ENCODE measurements around the gene IL2RA.
"Not testable (repeated sequence)": the region's sequence is repeated elsewhere in the genome, so short reads cannot be mapped to it uniquely, and the experiment has no call there.

IL2RA gene

DNA sequence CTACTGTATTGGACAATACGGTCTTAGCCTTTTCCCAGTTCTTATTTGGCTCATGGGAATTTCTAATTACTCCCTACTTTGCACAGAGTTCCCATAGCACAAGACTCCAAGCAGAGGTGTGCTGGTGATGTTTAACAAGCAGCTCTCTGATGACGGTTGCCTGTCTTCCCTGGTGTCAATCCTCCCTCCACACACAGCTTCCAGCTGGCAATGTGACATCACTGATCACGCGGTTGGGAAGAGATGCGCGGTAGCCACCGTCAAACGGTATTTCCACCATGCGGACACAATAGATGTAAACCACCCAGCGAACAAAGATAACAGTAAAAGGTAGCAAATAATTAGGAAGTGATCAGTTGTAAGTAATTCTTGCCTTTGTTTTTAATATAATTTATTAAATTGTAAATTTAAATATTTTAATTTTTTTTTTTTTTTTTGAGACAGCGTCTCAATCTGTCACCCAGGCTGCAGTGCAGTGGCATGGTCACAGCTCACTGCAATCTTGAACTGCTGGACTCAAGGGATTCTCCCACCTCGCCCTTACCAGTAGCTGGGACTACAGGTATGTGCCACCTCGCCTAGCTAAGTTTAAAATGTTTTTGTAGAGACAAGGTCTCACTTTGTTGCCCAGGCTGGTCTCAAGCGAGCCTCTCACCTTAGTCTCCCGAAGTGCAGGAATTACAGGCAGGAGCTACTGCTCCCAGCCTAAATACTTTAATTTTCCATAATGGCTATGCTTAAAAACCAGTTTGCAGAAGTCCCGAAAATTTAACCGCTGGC lies 48.6 kb downstream of the IL2RA start:
- no peak for DNase-seq (ENCODE audit: low spot score)

DNA sequence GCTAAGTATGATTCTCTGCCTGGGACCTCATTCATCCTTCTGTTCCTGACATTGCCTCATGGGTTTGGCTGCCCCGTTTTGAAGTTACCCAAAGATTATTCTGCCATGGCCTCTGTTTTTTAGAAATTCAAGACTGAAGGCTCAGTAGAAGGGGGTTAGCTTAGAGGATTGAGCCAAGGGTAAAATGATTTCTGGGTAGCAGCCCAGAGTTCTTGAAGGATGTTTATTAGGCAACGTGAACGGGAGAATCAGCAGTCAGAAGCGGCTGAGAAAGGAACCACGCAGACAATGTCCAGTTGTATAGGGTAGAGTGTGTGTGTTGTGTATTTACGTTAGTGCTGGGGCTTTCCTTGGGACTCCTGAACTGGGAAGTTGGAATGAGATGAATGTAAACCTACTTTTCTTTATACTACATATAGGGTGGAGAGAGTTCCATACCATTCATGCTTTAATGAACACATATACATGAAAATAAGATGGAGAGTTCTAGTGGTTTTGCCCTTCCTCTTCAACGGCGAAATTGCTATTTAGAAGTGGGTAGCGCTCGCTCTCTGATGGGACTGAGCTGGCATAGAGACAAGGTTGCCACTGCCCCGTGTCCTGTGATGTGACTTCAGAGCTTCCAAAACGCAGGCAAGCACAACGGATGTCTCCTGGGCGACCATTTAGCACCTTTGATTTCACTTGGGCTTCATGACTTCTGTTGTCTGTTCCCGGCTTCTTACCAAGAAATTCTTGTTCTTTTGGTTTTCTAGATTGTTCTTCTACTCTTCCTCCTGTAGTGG lies 49.9 kb downstream of the IL2RA start:
- DNase-seq (ENCODE audit: low spot score) = no peak

DNA sequence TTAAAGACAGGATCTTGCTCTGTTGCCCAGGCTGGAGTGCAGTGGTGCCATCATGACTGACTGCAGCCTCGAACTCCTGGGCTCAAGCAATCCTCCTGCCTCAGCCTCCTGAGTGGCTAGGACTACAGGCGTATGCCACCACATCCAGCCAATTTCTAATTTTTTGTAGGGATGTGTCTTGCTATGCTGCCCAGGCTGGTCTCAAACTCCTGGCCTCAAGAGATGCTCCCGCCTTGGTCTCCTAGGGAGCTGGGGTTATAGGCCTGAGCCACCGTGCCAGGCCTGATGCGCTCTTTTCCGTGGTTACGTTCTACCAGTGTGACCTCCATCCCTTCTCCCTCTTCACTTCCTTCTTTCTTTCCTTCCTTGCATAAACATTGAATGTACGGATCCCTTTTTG lies 50.6 kb downstream of the IL2RA start:
- DNase-seq (ENCODE audit: low spot score) = no peak

DNA sequence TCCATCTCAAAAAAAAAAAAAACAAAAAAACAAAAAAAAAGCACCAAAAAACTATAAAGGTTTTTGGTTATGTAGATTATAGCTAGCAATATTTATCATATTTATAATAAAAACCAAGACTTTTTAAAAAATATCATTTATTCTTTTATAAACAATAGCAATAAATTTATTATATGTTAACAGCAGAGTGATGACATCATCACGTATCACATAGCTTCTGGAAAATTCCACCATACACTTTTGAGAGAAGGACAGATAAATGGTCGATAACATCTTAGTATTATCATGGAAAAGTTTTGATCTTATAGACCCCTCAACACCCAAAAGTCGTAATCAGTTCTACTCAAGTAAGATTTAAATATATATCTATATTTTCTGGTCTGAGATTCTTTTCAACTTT lies 51.6 kb downstream of the IL2RA start:
- no peak for DNase-seq (ENCODE audit: low spot score)

DNA sequence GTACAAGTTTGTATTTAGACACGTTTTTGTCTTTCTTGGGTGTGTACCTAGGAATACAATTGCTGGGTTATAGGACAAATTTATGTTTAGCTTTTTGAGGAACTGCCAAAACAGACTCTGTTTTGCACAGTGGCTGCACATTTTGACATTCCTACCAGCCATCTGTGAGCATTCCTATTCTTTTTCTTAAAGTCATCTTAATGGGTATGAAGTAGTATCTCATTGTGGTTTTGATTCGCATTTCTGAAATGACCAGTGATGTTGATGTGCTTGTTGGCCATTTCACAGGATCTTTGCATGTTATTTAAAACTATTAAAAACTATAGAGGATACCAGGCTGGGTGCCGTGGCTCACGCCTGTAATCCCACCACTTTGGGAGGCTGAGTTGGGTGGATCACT lies 52.2 kb downstream of the IL2RA start:
- no peak for DNase-seq (ENCODE audit: low spot score)

DNA sequence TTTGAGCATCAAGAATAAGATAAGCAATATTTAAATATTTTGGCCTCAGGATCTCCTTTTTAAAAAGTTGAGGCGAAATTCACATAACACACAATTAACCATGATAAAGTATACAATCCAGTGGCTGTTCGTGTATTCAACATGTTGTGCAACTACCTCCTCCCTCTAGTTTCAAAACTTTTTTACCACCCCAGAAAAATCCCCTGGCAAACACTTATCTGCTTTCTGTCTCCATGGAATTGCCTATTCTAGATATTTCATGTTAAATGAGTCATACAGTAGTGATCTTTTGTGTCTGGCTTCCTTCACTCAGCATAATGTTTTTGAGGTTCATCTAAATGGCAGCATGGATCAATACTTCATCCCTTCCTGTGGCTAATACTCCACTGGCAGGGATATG lies 53.0 kb downstream of the IL2RA start:
- no peak for DNase-seq (ENCODE audit: low spot score)

DNA sequence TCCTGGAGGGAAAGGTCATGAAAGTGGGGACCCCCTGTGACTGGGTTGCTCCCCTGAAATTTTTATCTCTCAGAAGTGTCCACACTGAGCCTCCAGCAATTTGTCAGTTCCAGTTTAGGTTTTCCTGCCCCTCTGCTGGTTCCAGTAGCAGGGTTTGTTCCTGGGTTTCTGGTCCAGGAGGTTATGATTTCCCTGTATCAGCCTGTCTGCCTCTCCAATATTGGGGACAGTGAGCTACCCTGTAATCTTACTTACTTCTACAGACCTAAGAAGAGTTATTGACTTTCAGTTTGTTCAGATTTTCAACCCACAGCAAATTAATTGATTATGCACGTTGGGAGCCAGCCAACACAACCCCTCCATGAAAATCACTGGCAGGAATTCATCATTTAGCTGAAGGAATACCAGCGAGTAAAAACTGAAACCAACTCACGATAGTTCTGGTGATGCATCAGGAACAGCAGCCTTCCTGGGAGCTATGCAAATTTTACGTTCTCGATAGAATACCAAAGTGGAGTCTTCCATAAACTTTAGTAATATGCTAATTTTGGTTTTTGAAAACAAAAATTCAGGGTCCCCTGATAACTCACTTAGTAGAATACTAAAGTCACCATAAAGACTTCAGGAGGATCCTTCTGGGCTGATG lies 53.5 kb downstream of the IL2RA start:
- DNase-seq (ENCODE audit: low spot score) = no peak

DNA sequence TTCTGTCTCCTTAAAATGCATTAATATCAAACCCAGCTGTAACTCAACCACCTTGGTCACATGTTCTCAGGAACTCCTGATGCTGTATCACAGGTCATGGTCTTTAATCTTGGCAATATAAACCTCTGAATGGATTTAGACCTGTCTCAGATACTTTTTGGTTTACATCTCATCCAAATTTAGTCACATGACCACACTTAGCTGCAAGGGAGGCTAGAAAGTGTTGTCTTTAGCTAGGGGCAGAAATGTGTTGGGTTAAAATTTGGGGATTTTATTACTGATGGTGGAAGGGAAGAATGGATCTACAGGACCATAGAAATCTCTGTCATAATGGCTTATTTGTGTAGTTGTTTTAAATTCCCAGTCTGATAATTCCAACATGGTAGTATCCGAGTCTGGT lies 55.2 kb downstream of the IL2RA start:
- no peak for DNase-seq (ENCODE audit: low spot score)

DNA sequence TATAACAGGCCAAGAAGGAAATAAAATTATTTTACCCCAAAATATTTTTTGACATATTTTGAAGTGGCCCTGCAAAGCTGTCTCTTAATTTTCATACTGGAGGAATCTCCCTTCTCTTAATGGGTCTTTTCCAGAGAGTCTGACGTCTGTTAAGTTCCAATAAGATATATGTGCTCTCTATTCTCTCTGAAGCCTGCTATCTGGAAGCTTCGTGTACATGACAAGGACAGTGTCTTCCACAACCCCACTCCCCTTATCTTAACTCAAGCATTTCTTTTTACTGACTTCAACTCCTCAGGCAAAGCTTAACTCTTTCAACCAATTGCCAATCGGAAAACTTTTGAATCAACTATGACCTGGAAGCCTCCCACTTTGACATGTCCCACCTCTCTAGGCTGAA lies 55.6 kb downstream of the IL2RA start:
- DNase-seq (ENCODE audit: low spot score) = no peak

DNA sequence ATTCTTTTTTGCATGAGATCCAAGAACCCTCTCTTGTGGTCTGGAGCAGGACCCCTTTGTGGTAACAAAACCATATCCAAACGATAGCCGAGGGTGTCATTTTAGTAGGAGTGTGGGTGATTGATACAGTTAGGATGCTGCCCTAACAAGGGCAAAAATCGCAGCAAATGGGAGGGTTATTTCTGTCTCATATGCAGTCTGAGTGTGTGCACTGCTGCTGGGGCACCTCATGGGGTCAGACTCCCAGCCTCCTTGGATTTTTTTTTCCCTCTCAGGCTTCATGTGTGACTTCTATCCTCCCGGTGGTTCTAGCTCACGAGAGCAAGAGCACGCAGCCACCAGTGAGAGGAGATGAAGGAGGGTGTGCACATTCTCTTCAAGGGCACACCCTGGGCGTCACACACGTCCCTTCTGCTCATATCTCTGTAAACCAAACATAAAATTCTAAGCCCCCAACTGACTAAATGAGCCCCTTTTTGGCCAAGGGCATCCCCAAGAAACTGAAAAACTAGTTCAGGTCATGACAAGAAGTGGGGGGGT lies 56.2 kb downstream of the IL2RA start:
- no peak for DNase-seq (ENCODE audit: low spot score)

DNA sequence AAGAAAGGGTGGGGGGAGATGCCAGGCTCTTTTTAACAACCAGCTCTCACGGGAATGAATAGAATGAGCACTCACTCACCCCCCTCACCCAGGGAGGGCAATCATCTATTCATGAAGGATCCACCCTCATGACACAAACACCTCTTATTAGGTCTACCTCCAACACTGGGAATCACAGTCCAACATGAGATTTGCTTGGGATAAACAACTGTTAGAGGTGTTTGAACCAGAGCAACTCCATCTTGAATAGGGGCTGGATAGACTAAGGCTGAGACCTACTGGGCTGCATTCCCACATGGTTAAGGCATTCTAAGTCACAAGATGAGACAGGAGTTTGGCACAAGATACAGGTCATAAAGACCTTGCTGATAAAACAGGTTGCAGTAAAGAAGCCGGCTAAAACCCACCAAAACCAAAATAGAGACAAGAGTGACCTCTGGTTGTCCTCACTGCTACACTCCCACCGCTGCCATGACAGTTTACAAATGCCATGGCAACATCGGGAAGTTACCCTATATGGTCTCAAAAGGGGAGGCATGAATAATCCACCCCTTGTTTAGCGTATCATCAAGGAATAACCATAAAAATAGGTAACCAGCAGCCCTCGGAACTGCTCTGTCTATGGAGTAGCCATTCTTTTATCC lies 56.9 kb downstream of the IL2RA start:
- DNase-seq (ENCODE audit: low spot score) = not testable (repeated sequence)

DNA sequence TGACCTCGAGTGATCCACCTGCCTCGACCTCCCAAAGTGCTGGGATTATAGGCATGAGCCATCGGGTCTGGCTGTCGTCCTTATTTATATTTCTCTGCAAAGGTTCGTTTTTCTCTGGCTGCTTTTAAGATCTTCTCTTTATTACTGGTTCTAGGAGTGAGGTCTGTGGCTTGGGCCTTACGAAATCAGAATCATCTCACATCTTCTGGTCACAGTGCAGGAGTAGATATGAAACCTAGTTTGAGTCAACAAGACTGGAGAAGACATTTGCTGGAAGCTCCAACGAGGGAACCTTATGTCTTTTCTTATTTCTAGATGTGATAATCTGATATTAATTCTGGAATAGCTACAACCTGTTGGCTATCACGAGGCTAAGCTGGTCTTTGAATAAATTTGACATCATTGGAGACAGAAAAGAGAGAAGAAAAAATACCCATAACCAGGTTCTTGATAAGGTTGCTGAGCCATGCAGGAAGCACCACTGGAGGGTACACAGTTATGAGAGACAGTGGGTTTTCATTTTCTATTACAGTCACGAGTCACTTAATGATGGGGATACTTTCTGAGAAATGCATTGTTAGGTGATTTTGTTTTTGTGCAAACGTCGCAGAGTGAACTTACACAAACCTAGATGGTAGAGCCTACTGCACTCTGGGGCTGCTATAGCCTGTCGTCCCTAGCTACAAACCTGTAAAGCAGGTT lies 59.2 kb downstream of the IL2RA start:
- no peak for DNase-seq (ENCODE audit: low spot score)

DNA sequence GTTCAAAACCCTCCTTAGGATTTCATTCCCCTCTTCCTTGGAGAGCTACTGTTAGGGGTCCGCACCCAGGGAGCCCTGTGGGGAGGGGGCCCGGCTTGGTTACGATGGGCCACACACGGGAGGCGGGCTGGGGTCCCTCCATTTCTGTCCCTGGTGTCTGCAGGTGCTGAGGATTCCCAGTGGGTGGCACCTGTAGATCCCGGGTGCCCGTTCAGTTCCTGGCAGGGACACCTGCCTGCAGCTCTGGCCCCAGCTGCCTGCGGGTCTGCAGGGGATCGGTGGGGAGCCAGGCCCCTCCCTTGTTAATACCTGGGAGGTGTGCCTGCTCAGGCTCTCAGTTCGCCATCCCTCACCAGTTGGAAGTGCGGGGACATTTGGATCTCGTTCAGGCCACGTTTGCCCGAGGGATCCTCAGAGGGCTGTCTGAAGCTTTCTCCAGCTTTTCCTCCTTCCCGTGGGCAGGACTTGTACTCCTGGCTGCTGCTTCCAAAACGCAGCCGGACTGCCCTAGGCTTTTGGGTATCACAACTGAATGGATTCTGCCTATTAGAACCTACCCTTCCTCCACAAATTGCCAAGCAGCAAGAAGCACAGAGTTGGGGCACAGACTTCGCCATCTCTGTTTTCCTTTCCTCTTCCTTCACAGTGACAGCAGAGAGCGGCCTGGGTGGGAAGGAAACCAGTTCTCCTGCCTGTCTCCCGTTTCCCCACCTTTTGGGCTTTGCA lies 62.6 kb downstream of the IL2RA start:
- DNase-seq (ENCODE audit: low spot score) = no peak

DNA sequence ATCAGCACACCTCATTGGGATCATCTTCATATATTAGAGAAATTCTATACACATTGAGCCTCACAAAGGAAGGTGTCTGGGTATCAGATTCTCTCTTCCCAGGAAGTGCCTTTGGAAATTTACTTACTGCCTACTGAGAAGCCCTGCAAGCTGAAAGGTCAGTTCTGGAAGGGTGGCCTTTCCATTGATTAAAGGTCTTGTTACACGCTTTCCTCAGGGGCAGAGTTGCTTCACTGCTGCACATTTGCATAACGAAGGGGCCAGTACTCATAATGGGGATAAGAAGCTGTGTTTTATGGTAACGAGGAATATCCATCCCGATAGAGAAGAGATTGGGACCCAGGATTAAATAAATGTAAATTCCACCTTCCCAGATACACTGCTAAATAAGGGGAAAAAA lies 65.5 kb downstream of the IL2RA start:
- no peak for DNase-seq (ENCODE audit: low spot score)

DNA sequence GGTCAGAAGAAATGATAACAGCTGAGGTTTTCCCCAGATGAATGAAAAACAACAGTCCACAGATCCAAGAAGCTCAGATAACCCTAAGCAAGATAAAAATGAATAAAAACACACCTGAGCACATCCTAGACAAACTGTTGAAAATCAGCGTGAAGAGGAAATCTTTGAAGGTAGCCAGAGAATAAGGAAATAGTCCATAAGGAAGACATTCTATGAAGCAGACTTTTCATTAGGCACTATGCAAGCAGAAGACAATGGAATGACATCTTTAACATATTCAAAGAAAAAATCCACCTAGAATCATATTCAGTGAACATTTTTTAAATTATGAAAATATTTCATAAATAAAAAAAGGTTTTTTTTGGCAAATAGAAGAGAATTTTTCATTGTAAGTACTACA lies 69.8 kb downstream of the IL2RA start:
- DNase-seq (ENCODE audit: low spot score) = no peak

DNA sequence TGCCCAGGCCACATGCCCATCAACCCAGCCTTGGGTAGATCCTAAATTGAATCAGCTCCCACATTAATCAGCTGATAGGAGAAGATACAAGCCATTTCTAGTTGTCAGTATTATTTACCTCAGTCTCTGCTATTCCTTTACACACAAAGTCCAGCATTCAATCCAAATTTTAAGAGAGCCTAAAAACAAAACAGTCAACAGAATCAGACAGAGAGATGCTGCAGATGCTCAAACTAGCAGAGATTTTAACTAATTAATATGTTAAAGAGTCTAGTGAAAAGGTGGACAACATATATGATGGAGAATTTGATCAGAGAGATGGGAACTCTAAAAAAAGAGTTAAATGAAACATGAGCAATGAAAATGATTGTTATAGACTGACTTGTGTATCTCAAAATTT lies 70.5 kb downstream of the IL2RA start:
- DNase-seq (ENCODE audit: low spot score) = no peak

DNA sequence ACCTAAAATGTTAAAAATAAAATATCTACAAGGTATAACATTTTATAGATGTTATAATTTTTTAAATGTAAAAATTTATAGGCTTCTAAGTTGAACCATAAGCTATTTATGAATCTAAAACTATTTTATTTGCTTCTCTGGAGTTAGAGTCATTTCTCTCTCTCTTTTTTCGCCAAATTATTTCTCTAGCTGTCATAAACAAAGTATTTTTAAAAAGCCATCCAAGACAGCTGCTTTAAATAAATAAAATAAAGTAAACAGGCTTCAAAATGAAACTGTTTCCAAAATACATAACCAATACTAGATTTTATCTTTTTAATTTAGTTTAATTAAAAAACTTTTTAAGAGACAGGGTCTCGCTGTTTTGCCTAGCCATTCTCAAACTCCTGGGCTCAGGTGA lies 72.4 kb downstream of the IL2RA start:
- DNase-seq (ENCODE audit: low spot score) = no peak

DNA sequence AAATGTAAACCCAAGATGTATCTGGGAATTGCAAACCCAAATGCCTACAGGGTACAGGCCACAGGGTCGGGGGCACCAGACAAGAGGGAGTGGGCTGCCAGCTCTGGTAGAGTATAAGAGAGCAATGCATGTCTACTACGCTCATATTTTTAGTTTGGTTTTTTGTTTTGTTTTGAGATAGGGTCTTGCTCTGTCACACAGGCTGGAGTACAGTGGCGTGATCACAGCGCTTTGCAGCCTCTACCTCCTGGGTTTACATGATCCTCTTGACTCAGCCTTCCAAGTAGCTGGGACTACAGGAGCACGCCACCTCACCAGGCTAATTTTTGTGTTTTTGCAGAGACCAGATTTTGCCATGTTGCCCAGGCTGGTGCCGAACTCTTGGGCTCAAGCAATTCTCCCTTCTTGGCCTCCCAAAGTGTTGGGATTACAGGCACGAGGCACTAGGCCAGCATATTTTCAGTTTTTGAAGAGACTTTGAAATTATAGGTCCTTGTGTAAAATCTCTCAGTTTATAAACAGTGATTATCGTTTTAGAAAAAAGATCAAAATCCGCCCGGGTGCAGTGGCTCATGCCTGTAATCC lies 73.7 kb downstream of the IL2RA start:
- no peak for DNase-seq (ENCODE audit: low spot score)

DNA sequence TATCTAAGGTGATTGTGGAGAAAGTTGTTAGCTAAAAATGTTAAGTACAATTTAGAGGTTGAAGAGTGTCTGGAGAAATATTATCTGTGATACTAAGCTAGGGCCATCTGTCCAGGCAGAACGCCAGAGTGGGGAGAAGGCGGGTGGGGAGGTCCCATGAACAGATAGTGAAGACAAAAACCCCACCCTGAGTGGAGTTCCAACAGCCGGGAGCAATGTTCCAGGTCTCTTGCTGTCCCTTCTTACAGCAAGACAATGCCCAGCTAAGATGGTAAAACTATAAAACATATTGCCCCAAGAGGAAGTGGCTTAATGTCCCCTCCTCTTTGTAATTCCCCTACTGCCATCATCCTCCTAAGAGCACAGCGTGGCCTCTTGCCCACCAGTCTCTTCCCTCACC lies 74.4 kb downstream of the IL2RA start:
- DNase-seq (ENCODE audit: low spot score) = no peak

DNA sequence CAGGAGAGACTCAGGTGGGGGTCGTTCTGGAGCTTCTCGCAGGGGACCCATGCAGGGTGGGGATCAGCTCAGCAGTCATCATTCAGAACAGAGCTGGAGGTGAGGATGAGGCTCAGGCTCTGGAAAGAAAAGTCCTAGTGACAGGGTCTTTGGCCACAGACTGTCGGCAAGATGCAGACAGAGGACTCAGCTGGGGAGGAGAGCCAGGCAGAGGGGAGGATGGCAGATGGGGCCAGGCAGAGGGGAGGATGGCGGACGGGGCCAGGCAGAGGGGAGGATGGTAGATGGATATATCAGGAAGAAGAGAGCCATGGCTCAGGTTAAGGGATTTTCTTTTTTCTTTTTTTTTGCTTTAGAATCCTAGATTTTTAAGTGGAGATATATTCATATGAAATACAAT lies 77.1 kb downstream of the IL2RA start:
- DNase-seq (ENCODE audit: low spot score) = no peak

DNA sequence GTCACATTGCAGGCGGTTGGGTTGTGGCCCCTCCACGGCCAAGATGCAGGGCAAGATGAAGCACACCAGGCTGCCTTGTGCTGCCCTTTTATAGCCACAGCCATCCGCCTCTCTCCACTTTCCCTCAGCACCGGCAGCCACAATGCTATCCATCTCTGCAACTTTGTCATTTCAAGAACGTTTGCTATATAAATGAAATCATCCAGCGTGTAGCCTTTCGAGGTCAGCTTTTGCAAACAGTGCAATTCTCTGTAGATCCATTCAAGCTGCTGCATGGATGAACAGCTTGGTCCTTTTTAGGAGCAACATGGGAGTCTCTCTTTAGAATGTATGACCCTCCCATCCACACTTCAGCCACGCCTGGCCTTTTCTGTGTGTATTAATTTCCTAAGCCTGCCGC lies 78.4 kb downstream of the IL2RA start:
- DNase-seq (ENCODE audit: low spot score) = no peak

Measured in cerebellar cortex (tissue), 1 donor.